Thyroid gland (tissue), 4 donors: ENCODE results near the gene RGS19.

Experiments
- POLR2A ChIP-seq, 2 donors: fragments of 450-650 bp; IDR thresholded peaks; one replicate each; pipeline ENCODE4 v1.6.1; 2017; ENCODE audit warnings: antibody characterized with exemption in 2 of 2, mild to moderate bottlenecking in 2 of 2, moderate library complexity in 1 of 2
- TF ChIP-seq, protein P1 (sequence below), 6 experiments: fragments of 200-600 bp in 3 of 6; fragments of 450-650 bp in 3 of 6; sonication (generic) in 3 of 6; IDR thresholded peaks; one replicate each; pipeline ENCODE4 v1.5.1; 2016 to 2019; ENCODE audit warnings: antibody characterized with exemption in 6 of 6, mild to moderate bottlenecking in 2 of 6, inconsistent platforms in 1 of 6, moderate library complexity in 1 of 6

DNA sequence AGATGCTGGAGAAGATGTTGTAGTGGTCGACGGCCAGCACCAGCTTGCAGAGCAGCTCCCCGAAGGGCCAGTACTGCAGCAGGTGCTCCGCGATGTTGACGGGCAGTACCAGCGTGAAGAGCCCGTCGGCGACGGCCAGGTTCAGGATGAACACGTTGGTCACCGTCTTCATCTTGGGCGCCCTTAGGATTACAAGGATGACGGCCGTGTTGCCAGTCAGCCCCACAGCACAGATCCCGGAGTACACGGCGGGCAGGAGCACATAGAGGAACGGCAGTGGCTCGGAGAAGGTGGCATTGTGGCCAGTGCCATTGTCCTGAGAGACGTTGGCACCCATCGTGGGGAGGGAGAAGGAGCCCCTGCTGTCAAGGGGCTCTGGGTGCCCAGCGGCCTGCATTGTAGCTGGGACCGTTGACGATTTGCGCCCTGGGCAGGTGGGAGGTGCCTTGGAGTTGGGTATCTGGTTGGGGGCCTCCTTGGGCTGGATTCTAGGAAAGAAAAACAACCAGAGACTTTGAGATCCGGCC is 27.2 kb upstream of the RGS19 start:
- TF ChIP-seq, protein P1, sequence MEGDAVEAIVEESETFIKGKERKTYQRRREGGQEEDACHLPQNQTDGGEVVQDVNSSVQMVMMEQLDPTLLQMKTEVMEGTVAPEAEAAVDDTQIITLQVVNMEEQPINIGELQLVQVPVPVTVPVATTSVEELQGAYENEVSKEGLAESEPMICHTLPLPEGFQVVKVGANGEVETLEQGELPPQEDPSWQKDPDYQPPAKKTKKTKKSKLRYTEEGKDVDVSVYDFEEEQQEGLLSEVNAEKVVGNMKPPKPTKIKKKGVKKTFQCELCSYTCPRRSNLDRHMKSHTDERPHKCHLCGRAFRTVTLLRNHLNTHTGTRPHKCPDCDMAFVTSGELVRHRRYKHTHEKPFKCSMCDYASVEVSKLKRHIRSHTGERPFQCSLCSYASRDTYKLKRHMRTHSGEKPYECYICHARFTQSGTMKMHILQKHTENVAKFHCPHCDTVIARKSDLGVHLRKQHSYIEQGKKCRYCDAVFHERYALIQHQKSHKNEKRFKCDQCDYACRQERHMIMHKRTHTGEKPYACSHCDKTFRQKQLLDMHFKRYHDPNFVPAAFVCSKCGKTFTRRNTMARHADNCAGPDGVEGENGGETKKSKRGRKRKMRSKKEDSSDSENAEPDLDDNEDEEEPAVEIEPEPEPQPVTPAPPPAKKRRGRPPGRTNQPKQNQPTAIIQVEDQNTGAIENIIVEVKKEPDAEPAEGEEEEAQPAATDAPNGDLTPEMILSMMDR (IDR thresholded peaks at IDR 0.05) = no peak
- TF ChIP-seq POLR2A (IDR thresholded peaks at IDR 0.05) = no peak
